ENCODE results near the gene TXNL1. TPM values are rescaled to one million over a fixed set of nuclear protein-coding genes. Genes with fewer than 3 reads are reported as not detected.

Gene TXNL1
- total RNA-seq, 1 donor from 2014 or later, result 77.0 TPM

- H3K4me1 Mint-ChIP-seq (ENCODE audit: low read depth, unreplicated experiment), result no peaks in the 10 kb centered on the region
These were observed 40.6 kb upstream of the TXNL1 start for GRCh38 chr18:56678836-56679565.

GRCh38 chr18:56676639-56677038 is 38.2 kb upstream of the TXNL1 start:
- Histone ChIP-seq H3K36me3 (ENCODE audit: insufficient read depth, low read length) (no peaks in the 10 kb centered on the region), H3K27ac (ENCODE audit: low read depth, low read length) (no peak overlapping the region), H3K79me2 (ENCODE audit: insufficient read depth, low read length) (peaks cover 2% of the 10 kb centered on the region), H4K20me1 (ENCODE audit: insufficient read depth, low read length) (no peaks in the 10 kb centered on the region), H3K4me3 (ENCODE audit: insufficient read depth, low read depth, low read length) (no peak overlapping the region), H3K4me2 (ENCODE audit: low read length) (no peak overlapping the region), H3K4me1 (ENCODE audit: insufficient read depth, low read length) (no peaks in the 10 kb centered on the region), H3K9ac (ENCODE audit: low read length) (no peak overlapping the region), H3K9me3 (ENCODE audit: insufficient read depth, low read depth, low read length) (no peaks in the 10 kb centered on the region), H2AFZ (ENCODE audit: low read depth, low read length) (no peak overlapping the region), H3K27me3 (ENCODE audit: insufficient read depth, low read length) (no peaks in the 10 kb centered on the region)
- H3K36me3 Mint-ChIP-seq (ENCODE audit: low read depth, unreplicated experiment), result no peaks in the 10 kb centered on the region
- H3K27me3 Mint-ChIP-seq (ENCODE audit: low read depth, unreplicated experiment), result no peaks in the 10 kb centered on the region
- no peaks in the 10 kb centered on the region for H3K9me3 Mint-ChIP-seq (ENCODE audit: unreplicated experiment)
- no peak overlapping the region for H3K27ac Mint-ChIP-seq (ENCODE audit: unreplicated experiment)
- H3K4me1 Mint-ChIP-seq (ENCODE audit: low read depth, unreplicated experiment), result no peaks in the 10 kb centered on the region
- DNase-seq (ENCODE audit: low read depth) (no peak), FAIRE-seq (no peak)
- no peak for TF ChIP-seq EZH2 (IDR thresholded peaks at IDR 0.05; ENCODE audit: insufficient read depth, low read length)
- TF ChIP-seq CTCF (IDR thresholded peaks at IDR 0.05; ENCODE audit: insufficient read depth, low read depth, low read length), result no peak
- no peak overlapping the region for H3K4me3 Mint-ChIP-seq (ENCODE audit: unreplicated experiment)

More at GRCh38 chr18:56678836-56679565, 40.6 kb upstream of the TXNL1 start:
- Histone ChIP-seq H3K4me2 (ENCODE audit: low read length) (no peak overlapping the region), H3K27me3 (ENCODE audit: insufficient read depth, low read length) (no peaks in the 10 kb centered on the region), H3K9me3 (ENCODE audit: insufficient read depth, low read depth, low read length) (no peaks in the 10 kb centered on the region), H4K20me1 (ENCODE audit: insufficient read depth, low read length) (no peaks in the 10 kb centered on the region), H2AFZ (ENCODE audit: low read depth, low read length) (no peak overlapping the region), H3K4me3 (ENCODE audit: insufficient read depth, low read depth, low read length) (no peak overlapping the region), H3K79me2 (ENCODE audit: insufficient read depth, low read length) (no peaks in the 10 kb centered on the region), H3K27ac (ENCODE audit: low read depth, low read length) (no peak overlapping the region), H3K36me3 (ENCODE audit: insufficient read depth, low read length) (peaks cover 3% of the 10 kb centered on the region), H3K4me1 (ENCODE audit: insufficient read depth, low read length) (no peaks in the 10 kb centered on the region), H3K9ac (ENCODE audit: low read length) (no peak overlapping the region)
- no peak for TF ChIP-seq EZH2 (IDR thresholded peaks at IDR 0.05; ENCODE audit: insufficient read depth, low read length)
- TF ChIP-seq CTCF (IDR thresholded peaks at IDR 0.05; ENCODE audit: insufficient read depth, low read depth, low read length), result no peak
- Mint-ChIP-seq H3K4me3 (ENCODE audit: unreplicated experiment) (no peak overlapping the region), H3K9me3 (ENCODE audit: unreplicated experiment) (no peaks in the 10 kb centered on the region), H3K27ac (ENCODE audit: unreplicated experiment) (no peak overlapping the region), H3K36me3 (ENCODE audit: low read depth, unreplicated experiment) (no peaks in the 10 kb centered on the region), H3K27me3 (ENCODE audit: low read depth, unreplicated experiment) (no peaks in the 10 kb centered on the region)
- FAIRE-seq (no peak), DNase-seq (ENCODE audit: low read depth) (peak; percentile 1)

- Histone ChIP-seq H3K9ac (ENCODE audit: low read length) (no peak overlapping the region), H3K4me1 (ENCODE audit: insufficient read depth, low read length) (no peaks in the 10 kb centered on the region), H4K20me1 (ENCODE audit: insufficient read depth, low read length) (peaks cover 3% of the 10 kb centered on the region), H3K79me2 (ENCODE audit: insufficient read depth, low read length) (peaks cover 24% of the 10 kb centered on the region), H3K27me3 (ENCODE audit: insufficient read depth, low read length) (no peaks in the 10 kb centered on the region), H3K36me3 (ENCODE audit: insufficient read depth, low read length) (no peaks in the 10 kb centered on the region), H3K9me3 (ENCODE audit: insufficient read depth, low read depth, low read length) (no peaks in the 10 kb centered on the region), H3K4me2 (ENCODE audit: low read length) (no peak overlapping the region), H3K27ac (ENCODE audit: low read depth, low read length) (no peak overlapping the region), H2AFZ (ENCODE audit: low read depth, low read length) (no peak overlapping the region), H3K4me3 (ENCODE audit: insufficient read depth, low read depth, low read length) (no peak overlapping the region)
- TF ChIP-seq EZH2 (IDR thresholded peaks at IDR 0.05; ENCODE audit: insufficient read depth, low read length) (no peak), CTCF (IDR thresholded peaks at IDR 0.05; ENCODE audit: insufficient read depth, low read depth, low read length) (no peak)
- Mint-ChIP-seq H3K4me3 (ENCODE audit: unreplicated experiment) (no peak overlapping the region), H3K36me3 (ENCODE audit: low read depth, unreplicated experiment) (no peaks in the 10 kb centered on the region), H3K9me3 (ENCODE audit: unreplicated experiment) (no peaks in the 10 kb centered on the region), H3K27me3 (ENCODE audit: low read depth, unreplicated experiment) (no peaks in the 10 kb centered on the region), H3K27ac (ENCODE audit: unreplicated experiment) (no peak overlapping the region), H3K4me1 (ENCODE audit: low read depth, unreplicated experiment) (no peaks in the 10 kb centered on the region)
- FAIRE-seq (no peak), DNase-seq (ENCODE audit: low read depth) (no peak)
These were observed 34.6 kb upstream of the TXNL1 start for GRCh38 chr18:56672981-56673380.

All from astrocyte (in vitro differentiated cells and primary cell).